GM10248 (cell line): Measurements from ENCODE around the gene ZFAND3.

Source experiments
- CTCF ChIA-PET: fragments of 300-600 bp; sonication (Branson Sonifier 250); formaldehyde crosslinking; extraction: SDS; loops from one replicate; lab custom pipeline; 2021; ENCODE audit warnings: antibody characterized with exemption; lab: Yijun Ruan, JAX
- POLR2A ChIA-PET: fragments of 350-650 bp; sonication (Branson Sonifier 250); formaldehyde crosslinking; extraction: SDS; loops from one replicate; lab custom pipeline; 2020; ENCODE audit warnings: antibody characterized with exemption; lab: Yijun Ruan, JAX
- DNase-seq: peaks from one replicate; pipeline ENCODE4 v3.0.0; 2012; ENCODE audit errors: extremely low spot score
- TF ChIP-seq, protein P1 (sequence below): IDR thresholded peaks from 2 replicates; pipeline ENCODE4 v1.5.1; 2012; ENCODE audit warnings: mild to moderate bottlenecking, low read depth; ENCODE audit errors: extremely low read depth, missing control alignments, control extremely low read depth

Gene ZFAND3

DNA sequence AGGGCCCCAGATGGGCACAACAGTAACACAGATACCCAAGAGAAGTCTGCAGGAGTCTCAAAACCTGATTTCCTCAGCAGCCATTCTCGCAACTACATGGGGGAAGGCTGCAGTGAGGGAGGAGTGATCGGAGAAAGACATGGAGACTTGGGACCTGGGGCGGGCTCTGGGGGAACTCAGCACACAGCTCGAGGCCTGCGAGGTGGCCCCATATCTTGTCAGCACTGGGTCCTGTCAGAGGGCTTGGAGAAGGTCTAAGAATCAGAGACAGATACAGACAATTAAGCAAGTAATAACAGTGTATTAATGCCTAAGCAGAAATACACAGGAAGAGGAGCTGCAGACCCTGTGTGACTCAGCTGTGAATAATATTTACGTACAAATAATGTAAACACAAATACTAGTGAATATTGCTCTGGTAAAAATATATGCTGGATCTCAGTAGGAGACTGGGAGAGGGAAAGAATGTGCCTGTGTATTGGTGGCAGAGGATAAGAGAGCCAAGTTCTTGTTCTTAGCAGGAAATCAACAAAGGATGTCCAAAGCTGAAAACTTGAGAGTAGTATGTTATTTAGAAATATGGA, 336.2 kb downstream of the ZFAND3 start:
- CTCF ChIA-PET: interaction anchor here (0.6 kb wide), 1 partner anchor 59 kb away, joined by 3 read pairs; no protein-coding TSS in a partner anchor
- DNase-seq: no peak
- POLR2A ChIA-PET: no interaction called here
- TF ChIP-seq, protein P1, sequence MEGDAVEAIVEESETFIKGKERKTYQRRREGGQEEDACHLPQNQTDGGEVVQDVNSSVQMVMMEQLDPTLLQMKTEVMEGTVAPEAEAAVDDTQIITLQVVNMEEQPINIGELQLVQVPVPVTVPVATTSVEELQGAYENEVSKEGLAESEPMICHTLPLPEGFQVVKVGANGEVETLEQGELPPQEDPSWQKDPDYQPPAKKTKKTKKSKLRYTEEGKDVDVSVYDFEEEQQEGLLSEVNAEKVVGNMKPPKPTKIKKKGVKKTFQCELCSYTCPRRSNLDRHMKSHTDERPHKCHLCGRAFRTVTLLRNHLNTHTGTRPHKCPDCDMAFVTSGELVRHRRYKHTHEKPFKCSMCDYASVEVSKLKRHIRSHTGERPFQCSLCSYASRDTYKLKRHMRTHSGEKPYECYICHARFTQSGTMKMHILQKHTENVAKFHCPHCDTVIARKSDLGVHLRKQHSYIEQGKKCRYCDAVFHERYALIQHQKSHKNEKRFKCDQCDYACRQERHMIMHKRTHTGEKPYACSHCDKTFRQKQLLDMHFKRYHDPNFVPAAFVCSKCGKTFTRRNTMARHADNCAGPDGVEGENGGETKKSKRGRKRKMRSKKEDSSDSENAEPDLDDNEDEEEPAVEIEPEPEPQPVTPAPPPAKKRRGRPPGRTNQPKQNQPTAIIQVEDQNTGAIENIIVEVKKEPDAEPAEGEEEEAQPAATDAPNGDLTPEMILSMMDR: no peak

DNA sequence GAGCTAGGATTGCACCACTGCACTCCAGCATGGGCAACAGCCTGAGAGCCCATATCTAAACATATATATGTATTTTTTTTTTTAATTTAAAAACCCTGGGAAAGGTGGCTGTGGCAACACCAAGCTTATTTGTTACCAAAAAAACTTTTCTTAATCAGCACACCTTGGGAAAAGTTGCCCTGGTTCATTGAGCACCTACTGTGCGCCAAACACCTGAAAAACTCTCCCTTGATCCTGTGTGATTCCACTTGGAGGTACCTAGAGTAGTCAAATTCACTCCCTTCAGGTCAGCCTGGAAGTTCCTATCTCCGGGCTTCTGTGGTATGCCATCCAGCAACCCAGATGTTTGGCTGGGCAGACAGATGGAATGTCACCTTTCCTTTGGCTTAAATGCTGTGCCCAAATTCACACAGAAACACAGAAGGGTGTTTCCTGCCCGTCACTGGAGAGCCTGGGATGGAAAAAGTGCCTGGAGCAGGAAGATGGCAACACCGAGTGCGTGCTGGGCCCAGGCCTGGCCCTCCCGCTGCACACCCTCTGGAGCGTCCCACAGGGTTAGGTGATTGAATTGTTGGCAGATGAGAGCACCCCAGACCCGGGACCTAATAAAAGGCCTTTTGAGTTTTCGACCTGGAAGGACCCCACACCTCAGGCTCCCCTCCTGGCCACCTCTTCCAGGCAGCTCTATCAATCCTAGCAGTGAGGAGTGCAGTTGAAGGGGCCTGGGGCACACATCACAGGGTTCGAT, 337.5 kb downstream of the ZFAND3 start:
- CTCF ChIA-PET: no interaction called here
- TF ChIP-seq, protein P1: no peak
- DNase-seq: no peak
- POLR2A ChIA-PET: no interaction called here

DNA sequence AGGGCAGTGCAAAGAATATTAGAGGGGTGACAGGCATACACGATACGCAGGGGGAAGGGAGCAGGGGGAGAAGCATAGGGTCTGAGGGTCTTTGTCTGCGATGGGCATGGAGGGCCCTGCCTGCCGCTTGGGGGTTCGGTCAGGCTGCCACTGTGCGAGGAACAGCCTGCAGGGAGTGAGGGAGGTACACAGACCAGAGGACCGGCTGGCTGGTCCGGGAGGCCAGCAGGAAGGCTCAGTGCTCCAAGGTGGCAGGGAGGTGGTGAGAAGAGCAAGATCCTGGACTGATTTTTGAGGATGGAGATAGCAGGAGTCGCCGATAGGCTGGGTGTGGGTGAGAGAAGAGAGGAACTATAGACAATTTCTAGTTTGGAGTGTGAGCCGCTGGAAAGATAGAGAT, 338.4 kb downstream of the ZFAND3 start:
- CTCF ChIA-PET: no interaction called here
- no peak for DNase-seq
- POLR2A ChIA-PET: no interaction called here
- TF ChIP-seq, protein P1: no peak

DNA sequence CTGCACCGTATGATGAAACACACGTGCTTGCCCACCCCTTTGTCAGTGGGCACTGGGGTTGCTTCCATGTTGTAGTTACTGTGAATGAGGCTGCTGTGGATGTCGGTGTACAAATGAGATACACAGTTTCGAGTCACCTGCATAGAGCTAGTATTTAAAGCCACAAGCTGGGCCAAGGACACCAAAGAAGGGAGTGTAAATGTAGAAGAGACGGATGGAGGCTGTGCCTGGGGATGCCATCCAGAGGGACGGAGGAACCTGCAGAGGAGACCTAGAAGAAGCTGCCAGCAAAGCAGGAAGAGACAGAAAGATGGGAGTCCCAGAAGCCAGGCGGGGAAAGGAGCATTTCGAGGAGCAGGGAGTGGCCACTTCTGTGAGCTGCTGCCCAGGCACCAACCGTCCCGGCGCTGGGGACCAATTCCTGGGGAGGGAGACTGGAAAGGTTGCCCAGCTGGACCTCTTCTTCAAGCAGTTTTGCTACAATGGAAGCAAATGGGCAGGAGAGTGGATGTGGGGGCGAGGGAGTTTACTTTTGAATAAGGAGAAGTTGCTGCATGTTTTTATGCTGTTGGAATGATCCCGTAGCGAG, 339.3 kb downstream of the ZFAND3 start:
- POLR2A ChIA-PET: no interaction called here
- TF ChIP-seq, protein P1: no peak
- DNase-seq: no peak
- CTCF ChIA-PET: no interaction called here

DNA sequence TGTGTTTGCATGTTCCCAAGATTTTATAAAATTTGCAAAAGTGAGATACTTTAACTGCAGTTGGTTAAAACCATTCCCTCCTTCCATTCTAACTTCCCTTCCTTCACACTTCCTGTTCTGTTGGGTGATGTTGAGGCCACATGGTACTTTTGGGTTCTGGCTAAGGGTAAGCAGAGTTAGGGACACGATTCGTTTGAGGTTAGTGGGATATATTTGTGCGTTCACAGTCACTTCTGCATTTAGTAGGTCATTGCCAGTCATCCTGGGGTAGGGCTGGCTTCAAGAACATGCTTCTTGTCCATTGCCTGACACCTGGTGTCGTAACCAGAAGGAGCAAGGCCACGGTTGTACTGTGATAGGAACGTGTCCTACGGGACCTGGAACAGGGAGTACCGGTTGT, 340.1 kb downstream of the ZFAND3 start:
- ChIA-PET POLR2A (no interaction called here), CTCF (interaction anchor here (1.6 kb wide), 1 partner anchor 8 kb away, joined by 3 read pairs; no protein-coding TSS in a partner anchor)
- TF ChIP-seq, protein P1: no peak
- no peak for DNase-seq

DNA sequence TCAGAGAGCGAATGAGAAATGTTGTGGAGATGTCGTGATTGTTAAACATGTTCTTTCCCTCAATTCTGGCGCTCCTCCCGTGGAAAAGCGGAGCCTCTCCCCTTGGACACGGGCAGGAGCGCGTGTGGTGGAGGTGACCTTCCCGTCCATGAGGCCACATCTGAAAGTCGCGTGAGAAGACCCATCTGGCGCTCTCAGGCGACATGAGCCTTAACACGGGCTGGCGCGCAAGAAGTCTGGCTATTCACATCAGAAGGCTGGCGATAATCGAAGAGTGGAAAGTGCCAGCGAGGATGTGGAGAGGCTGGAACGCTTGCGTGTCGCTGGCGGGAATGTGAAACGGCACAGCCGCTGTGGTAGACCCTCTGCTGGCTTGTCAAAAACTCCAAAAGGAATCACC, 341.3 kb downstream of the ZFAND3 start:
- ChIA-PET POLR2A (no interaction called here), CTCF (interaction anchor here (0.8 to 1.6 kb wide), 2 partner anchors 9 to 17 kb away, joined by 3 read pairs; no protein-coding TSS in a partner anchor)
- TF ChIP-seq, protein P1: no peak

More for the DNA sequence above, 341.3 kb downstream of the ZFAND3 start:
- DNase-seq: no peak
